Gastroesophageal sphincter (tissue), 4 donors: Measurements from ENCODE around the gene PLXNA3. TPM values are rescaled to one million over a fixed set of nuclear protein-coding genes. Genes with fewer than 3 reads are reported as not detected.

ENCODE experiments used
- ATAC-seq: fragments of 150-250 bp; one replicate; pipeline ENCODE4 v1.9.1; 2016; ENCODE audit warnings: mild to moderate bottlenecking, moderate library complexity
- H3K27ac ChIP-seq, 4 donors: fragments of 200-600 bp; sonication (generic) in 3 of 4; 1 replicate in 3 of 4; 2 replicates in 1 of 4; pipeline ENCODE4 v1.5.1; 2016 to 2019
- H3K27me3 ChIP-seq: fragments of 200-600 bp; sonication (generic); one replicate; pipeline ENCODE4 v1.5.1; 2019
- H3K36me3 ChIP-seq, 2 donors: fragments of 200-600 bp; sonication (generic); one replicate each; pipeline ENCODE4 v1.5.1; 2019; ENCODE audit warnings: control low read depth in 1 of 2
- H3K4me1 ChIP-seq, 3 donors: fragments of 200-600 bp; sonication (generic); 1 replicate in 2 of 3; 2 replicates in 1 of 3; pipeline ENCODE4 v1.5.1; 2016 to 2019; ENCODE audit warnings: control low read depth in 2 of 3
- H3K4me3 ChIP-seq, 2 donors: fragments of 200-600 bp; sonication (generic); one replicate each; pipeline ENCODE4 v1.5.1; 2019; ENCODE audit warnings: mild to moderate bottlenecking in 1 of 2, moderate library complexity in 1 of 2
- H3K9me3 ChIP-seq, 3 donors: fragments of 200-600 bp; sonication (generic); one replicate each; pipeline ENCODE4 v1.5.1; 2017 to 2019; ENCODE audit warnings: control low read depth in 2 of 3
- CTCF ChIP-seq, 4 experiments: fragments of 200-600 bp in 2 of 4; fragments of 450-650 bp in 2 of 4; sonication (generic) in 1 of 4; IDR thresholded peaks; one replicate each; pipeline ENCODE4 v1.5.1; 2017 to 2019; ENCODE audit warnings: antibody characterized with exemption in 4 of 4, mild to moderate bottlenecking in 2 of 4, moderate library complexity in 2 of 4
- EP300 ChIP-seq: sonication (generic); formaldehyde crosslinking; IDR thresholded peaks from one replicate; pipeline ENCODE4 v1.6.1; 2017; ENCODE audit warnings: antibody characterized with exemption, mild to moderate bottlenecking
- POLR2A ChIP-seq, 2 donors: fragments of 450-650 bp; IDR thresholded peaks; one replicate each; pipeline ENCODE4 v1.6.1; 2017; ENCODE audit warnings: antibody characterized with exemption in 2 of 2, mild to moderate bottlenecking in 2 of 2, moderate library complexity in 1 of 2
- POLR2AphosphoS5 ChIP-seq: sonication (generic); formaldehyde crosslinking; IDR thresholded peaks from one replicate; pipeline ENCODE4 v1.6.1; 2017; ENCODE audit warnings: antibody characterized with exemption
- WGBS, 2 donors: methylation state at CpG; one replicate each; pipeline ENCODE4 v1.1.5; 2018; ENCODE audit warnings: low coverage in 1 of 2; 5-methylcytosine and 5-hydroxymethylcytosine counted together
- total RNA-seq, 4 donors: library from RNA; depleted of rRNA; stranded (reverse); fragments of >200 nt; gene quantifications; one replicate each; pipeline ENCODE4 v1.1.0, GENCODE V29; 2016

The PLXNA3 gene
- total RNA-seq, 4 donors from 2014 or later = 1.5 to 13.9 (median 8.2) TPM

- 15% methylated on average over 5 of the region's 19 CpGs; no CpG with 5 or more reads in 1 of the 2 donors for WGBS, 2 donors
- Histone ChIP-seq H3K9me3 (no peaks in the 10 kb centered on the region), H3K4me3 (peak overlapping the region; percentile 24 to 70), H3K27ac (peak overlapping the region; percentile 89 to 97 (median 94)), H3K27me3 (no peaks in the 10 kb centered on the region), H3K36me3 (peaks cover 0 to 2% of the 10 kb centered on the region in 2 donors), H3K4me1 (peaks cover 5 to 35% (median 11%) of the 10 kb centered on the region in 3 donors)
- no peak for TF ChIP-seq EP300
- no peak for TF ChIP-seq POLR2AphosphoS5
- ATAC-seq = peak; percentile 70
Measured at GRCh38 chrX:154516656-154517100, 58.6 kb downstream of the PLXNA3 start.

- TF ChIP-seq POLR2A (IDR thresholded peaks at IDR 0.05) (no peak), CTCF (IDR thresholded peaks at IDR 0.05) (no peak), POLR2AphosphoS5 (no peak), EP300 (no peak)
- WGBS, 2 donors = 13% methylated on average over 4 of the region's 25 CpGs; no CpG with 5 or more reads in 1 of the 2 donors
- no peaks in the 10 kb centered on the region for H3K9me3 ChIP-seq
- H3K27ac ChIP-seq = peak overlapping the region; percentile 89 to 97 (median 94)
- ATAC-seq = no peak
- no peaks in the 10 kb centered on the region for H3K27me3 ChIP-seq
- peaks cover 5 to 35% (median 11%) of the 10 kb centered on the region in 3 donors for H3K4me1 ChIP-seq
- no peaks in the 10 kb centered on the region for H3K36me3 ChIP-seq
- H3K4me3 ChIP-seq = peak overlapping the region; percentile 21 to 70
Measured at GRCh38 chrX:154517101-154517781, 59.2 kb downstream of the PLXNA3 start.

- no peak overlapping the region for H3K4me3 ChIP-seq
- peaks cover 5 to 27% (median 11%) of the 10 kb centered on the region in 3 donors for H3K4me1 ChIP-seq
- no peaks in the 10 kb centered on the region for H3K36me3 ChIP-seq
- no peak for TF ChIP-seq EP300
- no peak for TF ChIP-seq POLR2A (IDR thresholded peaks at IDR 0.05)
- no peak for TF ChIP-seq CTCF (IDR thresholded peaks at IDR 0.05)
- no peak for TF ChIP-seq POLR2AphosphoS5
- H3K27ac ChIP-seq = no peak overlapping the region
- no peaks in the 10 kb centered on the region for H3K27me3 ChIP-seq
- no peak for ATAC-seq
- 88% methylated on average over 8 of the region's 8 CpGs; no CpG with 5 or more reads in 1 of the 2 donors for WGBS, 2 donors
- no peaks in the 10 kb centered on the region for H3K9me3 ChIP-seq
Measured at GRCh38 chrX:154519389-154519788, 61.3 kb downstream of the PLXNA3 start.

DNA sequence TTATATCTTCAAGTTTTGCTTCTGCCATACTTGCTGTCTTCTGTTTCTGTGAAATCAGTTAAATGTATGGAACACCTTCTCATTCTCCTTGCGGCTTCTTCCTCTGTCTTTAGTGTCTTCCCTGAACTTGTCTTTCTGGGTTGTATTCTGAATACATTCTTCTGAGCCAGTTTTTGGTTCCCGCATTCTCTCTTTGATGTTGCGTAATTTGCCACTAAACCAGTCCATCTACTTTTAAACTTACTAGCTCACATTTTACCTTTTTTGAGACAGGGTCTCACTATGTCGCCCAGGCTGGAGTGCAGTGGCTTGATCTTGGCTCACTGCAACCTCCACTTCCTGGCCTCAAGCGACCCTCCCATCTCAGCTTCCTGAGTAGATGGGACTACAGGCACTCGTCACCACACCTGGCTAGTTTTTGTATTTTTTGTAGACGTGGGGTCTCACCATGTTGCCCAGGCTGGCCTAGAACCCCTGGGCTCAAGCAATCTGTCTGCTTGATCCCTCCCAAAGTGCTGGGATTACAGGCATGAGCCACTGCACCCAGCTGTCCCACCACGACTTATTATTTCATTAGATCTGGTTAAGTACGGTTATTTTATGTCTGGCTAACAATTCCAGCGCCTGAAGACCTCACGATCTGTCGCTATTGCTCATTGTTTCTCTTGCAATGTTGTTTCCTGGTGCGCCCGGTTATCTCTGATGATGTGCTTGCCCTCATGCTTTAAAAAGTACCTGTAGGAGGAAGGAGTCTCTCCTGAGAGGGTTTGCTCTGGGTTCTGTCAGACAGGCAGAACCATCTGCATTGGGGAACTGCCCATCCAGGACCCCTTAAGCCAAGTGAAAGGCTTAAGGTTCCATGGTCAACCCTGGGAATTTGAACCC lies 67.8 kb downstream of the PLXNA3 start:
- WGBS, 2 donors = 86 to 87% methylated on average over 4 to 6 of the region's 14 CpGs

More for the DNA sequence above, 67.8 kb downstream of the PLXNA3 start:
- peaks cover 0 to 12% (median 0%) of the 10 kb centered on the region in 3 donors for H3K4me1 ChIP-seq
- ATAC-seq = no peak
- no peaks in the 10 kb centered on the region for H3K9me3 ChIP-seq
- no peaks in the 10 kb centered on the region for H3K27me3 ChIP-seq
- H3K27ac ChIP-seq = peak overlapping the region in 2 of 4 donors; percentile 77 to 83
- TF ChIP-seq POLR2A (IDR thresholded peaks at IDR 0.05) = no peak
- TF ChIP-seq CTCF (IDR thresholded peaks at IDR 0.05) = no peak
- no peak for TF ChIP-seq EP300
- no peak for TF ChIP-seq POLR2AphosphoS5
- no peak overlapping the region for H3K4me3 ChIP-seq
- no peaks in the 10 kb centered on the region for H3K36me3 ChIP-seq
